HG02973 (cell line): ENCODE measurements around the gene TMEM42.
"Not testable (repeated sequence)": the region's sequence is repeated elsewhere in the genome, so short reads cannot be mapped to it uniquely, and the experiment has no call there.

Experiments
- ATAC-seq: cut with Tn5 transposase; IDR thresholded peaks from one replicate; pipeline ENCODE4 v1.9.1; 2021; ENCODE audit warnings: moderate library complexity; ENCODE audit not compliant: unreplicated experiment

Gene TMEM42

GRCh38 chr3:44861412-44862225, at the start of gene TMEM42:
Gene TMEM42, plus strand, starts transcription at chr3:44861912. Its CDS starts 13 bp downstream, at chr3:44861925.
- ATAC-seq: peak; percentile 89

GRCh38 chr3:44814751-44815150, 47.0 kb upstream of the TMEM42 start:
- ATAC-seq: no peak

- not testable (repeated sequence) for ATAC-seq
These were observed 45.4 kb upstream of the TMEM42 start for GRCh38 chr3:44816334-44816733.

- not testable (repeated sequence) for ATAC-seq
These were observed 40.5 kb upstream of the TMEM42 start for GRCh38 chr3:44821206-44821605.

GRCh38 chr3:44825264-44825925, 36.3 kb upstream of the TMEM42 start:
- no peak for ATAC-seq

- no peak for ATAC-seq
These were observed 34.5 kb upstream of the TMEM42 start for GRCh38 chr3:44827196-44827595.

GRCh38 chr3:44831232-44831631, 30.5 kb upstream of the TMEM42 start:
- no peak for ATAC-seq

- no peak for ATAC-seq
These were observed 29.7 kb upstream of the TMEM42 start for GRCh38 chr3:44832032-44832431.

GRCh38 chr3:44832965-44833364, 28.7 kb upstream of the TMEM42 start:
- ATAC-seq: no peak

- no peak for ATAC-seq
These were observed 28.3 kb upstream of the TMEM42 start for GRCh38 chr3:44833394-44833793.

GRCh38 chr3:44835684-44836083, 26.0 kb upstream of the TMEM42 start:
- no peak for ATAC-seq

GRCh38 chr3:44842376-44842775, 19.3 kb upstream of the TMEM42 start:
- ATAC-seq: no peak

- ATAC-seq: no peak
These were observed 15.9 kb upstream of the TMEM42 start for GRCh38 chr3:44845528-44846520.

GRCh38 chr3:44848634-44849033, 13.1 kb upstream of the TMEM42 start:
- ATAC-seq: no peak

GRCh38 chr3:44856663-44857062, 5.0 kb upstream of the TMEM42 start:
- ATAC-seq: not testable (repeated sequence)

- no peak for ATAC-seq
These were observed 1.6 kb upstream of the TMEM42 start for GRCh38 chr3:44860117-44860516.

- peak; percentile 28 for ATAC-seq
These were observed 520 bp downstream of the TMEM42 start for GRCh38 chr3:44862226-44862637.

GRCh38 chr3:44865272-44866035, 3.7 kb downstream of the TMEM42 start:
- no peak for ATAC-seq

- ATAC-seq: no peak
These were observed 5.9 kb downstream of the TMEM42 start for GRCh38 chr3:44867421-44868111.
